GM12891 (cell line): ENCODE measurements around the gene COL4A6.

Source experiments
- DNase-seq: peaks from one replicate; pipeline ENCODE4 v3.0.0; 2011; ENCODE audit warnings: low spot score; ENCODE audit not compliant: insufficient read length
- FAIRE-seq: peaks from 2 replicates; lab custom pipeline; 2011; peaks lifted over from hg19 to GRCh38; lab: Jason Lieb, UNC
- PAX5 ChIP-seq: IDR thresholded peaks from 2 replicates; pipeline ENCODE4 v1.6.1; 2011; ENCODE audit warnings: low read length, moderate library complexity, mild to moderate bottlenecking; ENCODE audit not compliant: insufficient read depth, severe bottlenecking
- POLR2A ChIP-seq: IDR thresholded peaks from 2 replicates; pipeline ENCODE4 v1.6.1; 2011; ENCODE audit warnings: low read depth, low read length, control low read depth
- POLR2AphosphoS5 ChIP-seq: IDR thresholded peaks from 2 replicates; pipeline ENCODE4 v1.6.1; 2011; ENCODE audit warnings: low read depth, low read length, control low read depth
- POU2F2 ChIP-seq: IDR thresholded peaks from 2 replicates; pipeline ENCODE4 v1.6.1; 2011; ENCODE audit warnings: low read depth, mild to moderate bottlenecking, control low read depth, low read length, moderate library complexity
- SPI1 ChIP-seq: IDR thresholded peaks from 2 replicates; pipeline ENCODE4 v1.6.1; 2011; ENCODE audit warnings: low read depth, low read length, control low read depth
- TAF1 ChIP-seq: IDR thresholded peaks from 2 replicates; pipeline ENCODE4 v1.6.1; 2011; ENCODE audit warnings: low read depth, low read length, control low read depth

COL4A6 gene

GRCh38 chrX:108442901-108443464 lies 4.8 kb upstream of the COL4A6 start:
- DNase-seq (no peak), FAIRE-seq (no peak)
- TF ChIP-seq POLR2A = no peak
- no peak for TF ChIP-seq POLR2AphosphoS5
- TF ChIP-seq POU2F2 = no peak
- TF ChIP-seq PAX5 = no peak
- TF ChIP-seq SPI1 = no peak
- TF ChIP-seq TAF1 = no peak

- FAIRE-seq (no peak), DNase-seq (no peak)
- no peak for TF ChIP-seq POU2F2
- TF ChIP-seq TAF1 = no peak
- no peak for TF ChIP-seq POLR2A
- TF ChIP-seq PAX5 = no peak
- TF ChIP-seq SPI1 = no peak
- TF ChIP-seq POLR2AphosphoS5 = no peak
Observed at GRCh38 chrX:108439961-108440696, 1.9 kb upstream of the COL4A6 start.

- no peak for FAIRE-seq
- TF ChIP-seq PAX5 (no peak), POLR2AphosphoS5 (no peak), SPI1 (no peak), POLR2A (no peak), POU2F2 (no peak), TAF1 (no peak)
- DNase-seq = no peak
Observed at GRCh38 chrX:108439426-108439942, 1.3 kb upstream of the COL4A6 start, which contains the start of gene COL4A5. Gene COL4A5, plus strand, starts transcription at chrX:108439838. Its CDS starts 288 bp downstream, at chrX:108440126.

- no peak for FAIRE-seq
- no peak for DNase-seq
- TF ChIP-seq POU2F2 (no peak), POLR2AphosphoS5 (no peak), POLR2A (no peak), SPI1 (no peak), TAF1 (no peak), PAX5 (no peak)
Observed at GRCh38 chrX:108437349-108438109, 693 bp downstream of the COL4A6 start.

- no peak for DNase-seq
- no peak for TF ChIP-seq POU2F2
- no peak for TF ChIP-seq POLR2AphosphoS5
- no peak for TF ChIP-seq PAX5
- TF ChIP-seq POLR2A = no peak
- TF ChIP-seq SPI1 = no peak
- TF ChIP-seq TAF1 = no peak
- FAIRE-seq = no peak
Observed at GRCh38 chrX:108435261-108435660, 3.0 kb downstream of the COL4A6 start.

- TF ChIP-seq POLR2A (no peak), SPI1 (no peak), POLR2AphosphoS5 (no peak), POU2F2 (no peak), PAX5 (no peak), TAF1 (no peak)
- DNase-seq (no peak), FAIRE-seq (no peak)
Observed at GRCh38 chrX:108426262-108426661, 12.0 kb downstream of the COL4A6 start.

GRCh38 chrX:108420481-108420880 lies 17.7 kb downstream of the COL4A6 start:
- DNase-seq (no peak), FAIRE-seq (no peak)
- TF ChIP-seq PAX5 = no peak
- TF ChIP-seq POLR2AphosphoS5 = no peak
- no peak for TF ChIP-seq SPI1
- no peak for TF ChIP-seq POU2F2
- TF ChIP-seq TAF1 = no peak
- TF ChIP-seq POLR2A = no peak

GRCh38 chrX:108419401-108419800 lies 18.8 kb downstream of the COL4A6 start:
- FAIRE-seq (no peak), DNase-seq (no peak)
- no peak for TF ChIP-seq POU2F2
- TF ChIP-seq PAX5 = no peak
- TF ChIP-seq TAF1 = no peak
- no peak for TF ChIP-seq POLR2A

GRCh38 chrX:108417257-108417656 lies 21.0 kb downstream of the COL4A6 start:
- no peak for FAIRE-seq
- no peak for DNase-seq
- no peak for TF ChIP-seq POLR2A
- TF ChIP-seq POLR2AphosphoS5 = no peak
- TF ChIP-seq PAX5 = no peak
- no peak for TF ChIP-seq SPI1
- no peak for TF ChIP-seq TAF1
- TF ChIP-seq POU2F2 = no peak
